ENCODE results near the gene KIF3C. TPM values are rescaled to one million over a fixed set of nuclear protein-coding genes. Genes with fewer than 3 reads are reported as not detected.

KIF3C gene
- total RNA-seq, 1 donor from 2014 or later: 78.1 TPM

- TF ChIP-seq, protein P1, sequence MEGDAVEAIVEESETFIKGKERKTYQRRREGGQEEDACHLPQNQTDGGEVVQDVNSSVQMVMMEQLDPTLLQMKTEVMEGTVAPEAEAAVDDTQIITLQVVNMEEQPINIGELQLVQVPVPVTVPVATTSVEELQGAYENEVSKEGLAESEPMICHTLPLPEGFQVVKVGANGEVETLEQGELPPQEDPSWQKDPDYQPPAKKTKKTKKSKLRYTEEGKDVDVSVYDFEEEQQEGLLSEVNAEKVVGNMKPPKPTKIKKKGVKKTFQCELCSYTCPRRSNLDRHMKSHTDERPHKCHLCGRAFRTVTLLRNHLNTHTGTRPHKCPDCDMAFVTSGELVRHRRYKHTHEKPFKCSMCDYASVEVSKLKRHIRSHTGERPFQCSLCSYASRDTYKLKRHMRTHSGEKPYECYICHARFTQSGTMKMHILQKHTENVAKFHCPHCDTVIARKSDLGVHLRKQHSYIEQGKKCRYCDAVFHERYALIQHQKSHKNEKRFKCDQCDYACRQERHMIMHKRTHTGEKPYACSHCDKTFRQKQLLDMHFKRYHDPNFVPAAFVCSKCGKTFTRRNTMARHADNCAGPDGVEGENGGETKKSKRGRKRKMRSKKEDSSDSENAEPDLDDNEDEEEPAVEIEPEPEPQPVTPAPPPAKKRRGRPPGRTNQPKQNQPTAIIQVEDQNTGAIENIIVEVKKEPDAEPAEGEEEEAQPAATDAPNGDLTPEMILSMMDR (IDR thresholded peaks at IDR 0.05; ENCODE audit: unreplicated experiment): no peak
- Mint-ChIP-seq H3K4me1 (ENCODE audit: unreplicated experiment) (peaks cover 43% of the 10 kb centered on the region), H3K27me3 (ENCODE audit: unreplicated experiment) (peaks cover 5% of the 10 kb centered on the region), H3K4me3 (ENCODE audit: unreplicated experiment) (peak overlapping the region; percentile 94), H3K9me3 (ENCODE audit: unreplicated experiment) (no peaks in the 10 kb centered on the region), H3K27ac (ENCODE audit: unreplicated experiment) (peak overlapping the region; percentile 84), H3K36me3 (ENCODE audit: low read depth, unreplicated experiment) (peaks cover 12% of the 10 kb centered on the region)
- no peak for DNase-seq (ENCODE audit: low spot score)
These were observed 627 bp upstream of the KIF3C start for GRCh38 chr2:25982968-25983280.

GRCh38 chr2:25981596-25982272 is 563 bp downstream of the KIF3C start:
- Mint-ChIP-seq H3K9me3 (ENCODE audit: unreplicated experiment) (no peaks in the 10 kb centered on the region), H3K4me1 (ENCODE audit: unreplicated experiment) (peaks cover 55% of the 10 kb centered on the region), H3K4me3 (ENCODE audit: unreplicated experiment) (peak overlapping the region; percentile 88), H3K36me3 (ENCODE audit: low read depth, unreplicated experiment) (peaks cover 24% of the 10 kb centered on the region), H3K27ac (ENCODE audit: unreplicated experiment) (no peak overlapping the region), H3K27me3 (ENCODE audit: unreplicated experiment) (peaks cover 7% of the 10 kb centered on the region)
- DNase-seq (ENCODE audit: low spot score): peak; percentile 31
- TF ChIP-seq, protein P1 (IDR thresholded peaks at IDR 0.05; ENCODE audit: unreplicated experiment): no peak

GRCh38 chr2:25980951-25981350 is 1.3 kb downstream of the KIF3C start:
- TF ChIP-seq, protein P1 (IDR thresholded peaks at IDR 0.05; ENCODE audit: unreplicated experiment): no peak
- Mint-ChIP-seq H3K4me1 (ENCODE audit: unreplicated experiment) (peaks cover 56% of the 10 kb centered on the region), H3K27me3 (ENCODE audit: unreplicated experiment) (peaks cover 7% of the 10 kb centered on the region), H3K9me3 (ENCODE audit: unreplicated experiment) (no peaks in the 10 kb centered on the region), H3K4me3 (ENCODE audit: unreplicated experiment) (peak overlapping the region; percentile 88), H3K36me3 (ENCODE audit: low read depth, unreplicated experiment) (peaks cover 29% of the 10 kb centered on the region), H3K27ac (ENCODE audit: unreplicated experiment) (peak overlapping the region; percentile 64)
- DNase-seq (ENCODE audit: low spot score): no peak

GRCh38 chr2:25980076-25980887 is 2.0 kb downstream of the KIF3C start:
- Mint-ChIP-seq H3K36me3 (ENCODE audit: low read depth, unreplicated experiment) (peaks cover 30% of the 10 kb centered on the region), H3K27ac (ENCODE audit: unreplicated experiment) (no peak overlapping the region), H3K4me3 (ENCODE audit: unreplicated experiment) (peak overlapping the region; percentile 42), H3K27me3 (ENCODE audit: unreplicated experiment) (peaks cover 7% of the 10 kb centered on the region), H3K4me1 (ENCODE audit: unreplicated experiment) (peaks cover 56% of the 10 kb centered on the region), H3K9me3 (ENCODE audit: unreplicated experiment) (no peaks in the 10 kb centered on the region)
- DNase-seq (ENCODE audit: low spot score): no peak
- TF ChIP-seq, protein P1 (IDR thresholded peaks at IDR 0.05; ENCODE audit: unreplicated experiment): no peak

DNA sequence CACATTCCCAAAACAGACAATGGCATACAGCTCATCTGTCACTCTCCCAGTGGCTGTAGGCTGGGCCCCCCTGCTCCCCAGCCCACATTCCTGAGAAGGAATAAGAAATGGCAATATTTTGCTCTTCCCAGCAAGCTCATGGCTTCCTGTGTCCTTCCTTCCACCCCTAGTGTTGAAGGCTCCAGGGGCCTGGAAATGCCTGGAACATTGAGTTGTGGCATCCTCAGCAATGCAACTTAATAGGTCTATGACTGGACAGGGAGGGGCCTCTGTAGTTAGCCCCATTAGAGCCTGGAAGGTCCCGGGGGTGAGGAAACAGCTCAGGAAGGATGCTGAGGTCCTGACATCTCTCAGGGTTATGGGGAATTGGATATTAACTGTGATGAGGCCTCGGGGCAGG is 3.3 kb downstream of the KIF3C start:
- peak overlapping the region; percentile 83 for H3K4me3 Mint-ChIP-seq (ENCODE audit: unreplicated experiment)
- TF ChIP-seq, protein P1 (IDR thresholded peaks at IDR 0.05; ENCODE audit: unreplicated experiment): no peak
- no peaks in the 10 kb centered on the region for H3K9me3 Mint-ChIP-seq (ENCODE audit: unreplicated experiment)
- peaks cover 7% of the 10 kb centered on the region for H3K27me3 Mint-ChIP-seq (ENCODE audit: unreplicated experiment)
- no peak for DNase-seq (ENCODE audit: low spot score)
- H3K4me1 Mint-ChIP-seq (ENCODE audit: unreplicated experiment): peaks cover 56% of the 10 kb centered on the region
- H3K27ac Mint-ChIP-seq (ENCODE audit: unreplicated experiment): peak overlapping the region; percentile 72
- peaks cover 30% of the 10 kb centered on the region for H3K36me3 Mint-ChIP-seq (ENCODE audit: low read depth, unreplicated experiment)
